ENCODE measurements around the gene CADM2.

CADM2 gene

DNA sequence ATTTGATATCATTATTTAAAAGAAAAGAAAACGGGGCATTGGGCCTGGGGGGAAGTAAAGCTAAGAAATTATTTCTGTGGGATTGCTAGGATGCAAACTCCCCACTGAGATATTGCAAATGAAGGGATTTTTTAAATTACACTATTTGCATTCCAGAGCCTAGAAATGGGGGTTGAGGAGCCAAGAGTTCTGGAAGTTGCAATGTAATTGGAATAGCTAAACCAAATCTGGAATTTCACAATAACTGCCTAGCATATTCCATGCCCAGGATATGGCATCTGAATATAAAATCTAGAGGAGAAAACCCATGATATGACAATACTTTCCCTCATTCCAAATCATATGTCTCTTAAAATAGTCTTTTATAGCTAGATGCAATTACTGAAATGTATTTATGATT lies 93.0 kb downstream of the CADM2 start:
- H3K9ac ChIP-seq (ENCODE audit: low read length in 5 of 5), result no peak overlapping the region
- no peaks in the 10 kb centered on the region for H3K4me1 ChIP-seq (ENCODE audit: control insufficient read depth in 5 of 5, insufficient read depth in 5 of 5, low read length in 5 of 5)
- no peaks in the 10 kb centered on the region for H3K9me3 ChIP-seq (ENCODE audit: control insufficient read depth in 5 of 5, low read length in 5 of 5)
- no peaks in the 10 kb centered on the region for H3K36me3 ChIP-seq (ENCODE audit: control insufficient read depth in 5 of 5, insufficient read depth in 5 of 5, low read length in 5 of 5)
- H3K4me3 ChIP-seq (ENCODE audit: low read depth in 1 of 5, low read length in 5 of 5), result no peak overlapping the region
- no peak overlapping the region for H3K27ac ChIP-seq (ENCODE audit: low read depth, low read length)
- H3K27me3 ChIP-seq (ENCODE audit: control insufficient read depth in 5 of 5, insufficient read depth in 4 of 5, low read length in 5 of 5), result no peaks in the 10 kb centered on the region

DNA sequence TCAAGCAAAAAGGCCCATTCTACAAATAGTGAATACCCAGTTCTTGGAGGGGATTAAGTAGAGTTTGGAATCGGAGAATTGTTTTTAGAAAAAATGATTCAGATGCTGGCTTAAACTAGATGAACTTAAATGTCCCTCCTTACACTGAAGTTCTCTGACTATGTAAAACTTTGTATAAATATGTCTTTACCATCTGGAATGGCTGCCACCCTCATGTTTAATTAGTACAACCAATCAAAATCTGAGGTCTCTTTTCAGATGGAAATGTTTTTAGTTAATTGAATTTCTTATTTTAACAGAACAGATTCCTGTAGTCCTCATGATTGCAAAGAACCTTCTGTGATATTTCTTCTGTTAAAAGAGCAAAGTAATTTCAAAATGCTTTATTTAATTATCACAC lies 94.8 kb downstream of the CADM2 start:
- Histone ChIP-seq H3K9me3 (ENCODE audit: control insufficient read depth in 5 of 5, low read length in 5 of 5) (no peaks in the 10 kb centered on the region), H3K4me3 (ENCODE audit: low read depth in 1 of 5, low read length in 5 of 5) (no peak overlapping the region), H3K27me3 (ENCODE audit: control insufficient read depth in 5 of 5, insufficient read depth in 4 of 5, low read length in 5 of 5) (no peaks in the 10 kb centered on the region), H3K27ac (ENCODE audit: low read depth, low read length) (no peak overlapping the region), H3K4me1 (ENCODE audit: control insufficient read depth in 5 of 5, insufficient read depth in 5 of 5, low read length in 5 of 5) (no peaks in the 10 kb centered on the region), H3K9ac (ENCODE audit: low read length in 5 of 5) (no peak overlapping the region), H3K36me3 (ENCODE audit: control insufficient read depth in 5 of 5, insufficient read depth in 5 of 5, low read length in 5 of 5) (no peaks in the 10 kb centered on the region)

- Histone ChIP-seq H3K27ac (ENCODE audit: low read depth, low read length) (no peak overlapping the region), H3K9me3 (ENCODE audit: control insufficient read depth in 5 of 5, low read length in 5 of 5) (no peaks in the 10 kb centered on the region), H3K27me3 (ENCODE audit: control insufficient read depth in 5 of 5, insufficient read depth in 4 of 5, low read length in 5 of 5) (no peaks in the 10 kb centered on the region), H3K9ac (ENCODE audit: low read length in 5 of 5) (no peak overlapping the region), H3K4me1 (ENCODE audit: control insufficient read depth in 5 of 5, insufficient read depth in 5 of 5, low read length in 5 of 5) (no peaks in the 10 kb centered on the region), H3K4me3 (ENCODE audit: low read depth in 1 of 5, low read length in 5 of 5) (no peak overlapping the region), H3K36me3 (ENCODE audit: control insufficient read depth in 5 of 5, insufficient read depth in 5 of 5, low read length in 5 of 5) (no peaks in the 10 kb centered on the region)
Measured at GRCh38 chr3:85054579-85054978, 95.8 kb downstream of the CADM2 start.

DNA sequence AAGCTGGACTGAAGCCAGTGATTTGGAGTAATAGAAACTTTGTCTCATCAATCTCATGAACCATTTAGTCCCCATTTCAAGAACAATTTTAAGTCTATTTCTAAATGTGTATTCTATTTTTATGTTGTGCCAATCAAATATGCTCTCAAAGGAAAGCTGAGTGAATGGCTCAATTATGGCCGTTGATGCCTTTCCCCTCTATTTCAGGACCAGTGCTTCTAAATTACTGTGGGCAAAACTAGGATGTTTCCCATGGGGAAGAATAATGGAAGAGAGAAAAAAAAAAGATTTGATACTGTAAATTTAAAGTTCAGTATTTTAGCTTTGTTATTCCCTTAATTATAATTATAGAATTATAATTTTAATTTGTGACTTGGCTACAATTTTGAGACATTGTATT lies 110.1 kb downstream of the CADM2 start:
- no peaks in the 10 kb centered on the region for H3K4me1 ChIP-seq (ENCODE audit: control insufficient read depth in 5 of 5, insufficient read depth in 5 of 5, low read length in 5 of 5)
- no peak overlapping the region for H3K27ac ChIP-seq (ENCODE audit: low read depth, low read length)
- H3K9ac ChIP-seq (ENCODE audit: low read length in 5 of 5), result no peak overlapping the region
- H3K4me3 ChIP-seq (ENCODE audit: low read depth in 1 of 5, low read length in 5 of 5), result no peak overlapping the region
- H3K27me3 ChIP-seq (ENCODE audit: control insufficient read depth in 5 of 5, insufficient read depth in 4 of 5, low read length in 5 of 5), result no peaks in the 10 kb centered on the region
- H3K9me3 ChIP-seq (ENCODE audit: control insufficient read depth in 5 of 5, low read length in 5 of 5), result no peaks in the 10 kb centered on the region
- H3K36me3 ChIP-seq (ENCODE audit: control insufficient read depth in 5 of 5, insufficient read depth in 5 of 5, low read length in 5 of 5), result no peaks in the 10 kb centered on the region

DNA sequence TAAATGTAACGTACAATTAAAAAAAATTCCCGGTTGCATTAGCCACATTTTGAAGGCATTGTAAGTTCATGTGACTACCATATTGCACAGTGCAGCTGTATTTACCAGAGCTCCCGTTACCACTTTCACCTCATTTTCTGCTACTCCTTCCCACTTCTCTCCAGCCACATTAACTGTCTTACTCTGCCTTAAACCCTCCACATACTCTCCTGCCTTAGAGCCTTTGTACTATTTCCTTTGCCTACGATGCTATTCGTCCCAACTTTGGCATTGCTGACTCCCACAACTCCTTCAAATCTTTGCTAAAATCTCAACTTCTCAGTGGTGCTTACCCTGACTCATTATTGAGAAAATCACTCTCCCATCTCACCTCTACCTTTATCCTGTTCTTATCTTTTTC lies 115.2 kb downstream of the CADM2 start:
- no peak overlapping the region for H3K27ac ChIP-seq (ENCODE audit: low read depth, low read length)
- H3K36me3 ChIP-seq (ENCODE audit: control insufficient read depth in 5 of 5, insufficient read depth in 5 of 5, low read length in 5 of 5), result no peaks in the 10 kb centered on the region
- H3K9ac ChIP-seq (ENCODE audit: low read length in 5 of 5), result no peak overlapping the region
- H3K9me3 ChIP-seq (ENCODE audit: control insufficient read depth in 5 of 5, low read length in 5 of 5), result no peaks in the 10 kb centered on the region
- no peaks in the 10 kb centered on the region for H3K27me3 ChIP-seq (ENCODE audit: control insufficient read depth in 5 of 5, insufficient read depth in 4 of 5, low read length in 5 of 5)
- no peak overlapping the region for H3K4me3 ChIP-seq (ENCODE audit: low read depth in 1 of 5, low read length in 5 of 5)
- H3K4me1 ChIP-seq (ENCODE audit: control insufficient read depth in 5 of 5, insufficient read depth in 5 of 5, low read length in 5 of 5), result no peaks in the 10 kb centered on the region

- H3K9ac ChIP-seq (ENCODE audit: low read length in 5 of 5), result no peak overlapping the region
- H3K27me3 ChIP-seq (ENCODE audit: control insufficient read depth in 5 of 5, insufficient read depth in 4 of 5, low read length in 5 of 5), result no peaks in the 10 kb centered on the region
- no peaks in the 10 kb centered on the region for H3K36me3 ChIP-seq (ENCODE audit: control insufficient read depth in 5 of 5, insufficient read depth in 5 of 5, low read length in 5 of 5)
- H3K9me3 ChIP-seq (ENCODE audit: control insufficient read depth in 5 of 5, low read length in 5 of 5), result no peaks in the 10 kb centered on the region
- no peak overlapping the region for H3K4me3 ChIP-seq (ENCODE audit: low read depth in 1 of 5, low read length in 5 of 5)
- H3K4me1 ChIP-seq (ENCODE audit: control insufficient read depth in 5 of 5, insufficient read depth in 5 of 5, low read length in 5 of 5), result no peaks in the 10 kb centered on the region
- H3K27ac ChIP-seq (ENCODE audit: low read depth, low read length), result no peak overlapping the region
Measured at GRCh38 chr3:85075663-85076062, 116.9 kb downstream of the CADM2 start.

- no peaks in the 10 kb centered on the region for H3K9me3 ChIP-seq (ENCODE audit: control insufficient read depth in 5 of 5, low read length in 5 of 5)
- no peaks in the 10 kb centered on the region for H3K27me3 ChIP-seq (ENCODE audit: control insufficient read depth in 5 of 5, insufficient read depth in 4 of 5, low read length in 5 of 5)
- no peak overlapping the region for H3K27ac ChIP-seq (ENCODE audit: low read depth, low read length)
- H3K9ac ChIP-seq (ENCODE audit: low read length in 5 of 5), result no peak overlapping the region
- H3K4me3 ChIP-seq (ENCODE audit: low read depth in 1 of 5, low read length in 5 of 5), result no peak overlapping the region
- H3K36me3 ChIP-seq (ENCODE audit: control insufficient read depth in 5 of 5, insufficient read depth in 5 of 5, low read length in 5 of 5), result no peaks in the 10 kb centered on the region
- H3K4me1 ChIP-seq (ENCODE audit: control insufficient read depth in 5 of 5, insufficient read depth in 5 of 5, low read length in 5 of 5), result peaks cover 0 to 6% (median 1%) of the 10 kb centered on the region in 5 donors
Measured at GRCh38 chr3:85077018-85077417, 118.2 kb downstream of the CADM2 start.

DNA sequence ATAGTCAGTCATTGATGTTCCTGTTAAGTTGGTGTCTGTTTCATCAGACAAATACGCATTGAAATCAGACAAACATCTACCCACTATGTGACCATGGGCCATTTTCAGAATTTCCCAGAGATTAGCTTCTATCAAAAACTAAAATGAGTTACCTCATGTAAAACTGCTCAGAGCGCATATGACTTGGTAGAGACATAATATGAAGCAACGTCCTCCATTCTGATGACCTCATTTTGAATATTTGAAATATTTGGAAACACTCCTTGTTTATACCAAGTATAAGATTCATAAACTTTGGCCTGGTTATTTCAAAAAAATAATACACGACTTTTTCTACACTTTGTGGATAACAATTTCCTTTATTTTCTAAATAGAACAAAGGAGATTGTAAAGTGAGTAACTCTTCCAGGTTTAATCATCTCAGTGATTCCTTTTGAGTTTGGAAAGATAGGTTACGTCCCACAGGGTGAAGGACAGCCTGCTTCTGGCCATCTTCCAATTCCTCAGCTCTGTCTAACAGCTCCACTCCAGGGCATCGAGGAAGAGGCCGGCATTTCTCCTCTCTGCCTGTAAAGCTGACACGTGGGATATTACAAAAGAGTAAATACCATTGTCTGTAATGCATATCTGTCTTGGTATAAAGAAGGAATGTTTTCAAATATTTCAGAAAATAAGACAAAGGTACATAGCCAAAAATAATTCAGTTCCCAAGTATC lies 122.6 kb downstream of the CADM2 start:
- peak overlapping the region in 2 of 5 donors; percentile 9 to 21 for H3K9ac ChIP-seq (ENCODE audit: low read length in 5 of 5)
- peak overlapping the region; percentile 43 for H3K27ac ChIP-seq (ENCODE audit: low read depth, low read length)
- H3K36me3 ChIP-seq (ENCODE audit: control insufficient read depth in 5 of 5, insufficient read depth in 5 of 5, low read length in 5 of 5), result no peaks in the 10 kb centered on the region
- no peaks in the 10 kb centered on the region for H3K27me3 ChIP-seq (ENCODE audit: control insufficient read depth in 5 of 5, insufficient read depth in 4 of 5, low read length in 5 of 5)
- H3K9me3 ChIP-seq (ENCODE audit: control insufficient read depth in 5 of 5, low read length in 5 of 5), result no peaks in the 10 kb centered on the region
- H3K4me1 ChIP-seq (ENCODE audit: control insufficient read depth in 5 of 5, insufficient read depth in 5 of 5, low read length in 5 of 5), result peaks cover 0 to 8% (median 4%) of the 10 kb centered on the region in 5 donors
- no peak overlapping the region for H3K4me3 ChIP-seq (ENCODE audit: low read depth in 1 of 5, low read length in 5 of 5)

DNA sequence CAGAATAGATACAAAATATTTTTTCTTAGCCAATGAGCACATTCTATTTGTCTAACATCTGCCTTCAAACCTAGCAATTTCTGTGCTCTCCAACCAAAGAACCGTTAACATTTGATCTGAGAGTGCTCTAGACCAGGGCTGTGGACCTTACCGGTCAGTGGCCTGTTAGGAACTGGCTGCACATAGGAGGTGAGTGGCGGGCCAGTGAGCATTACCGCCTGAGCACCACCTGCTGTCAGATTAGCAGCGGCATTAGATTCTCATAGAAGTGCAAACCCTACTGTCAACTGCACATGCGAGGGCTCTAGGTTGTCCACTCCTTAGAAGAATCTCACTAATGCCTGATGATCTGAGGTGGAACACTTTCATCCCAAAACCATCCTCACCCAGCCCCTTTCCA lies 131.7 kb downstream of the CADM2 start:
- no peaks in the 10 kb centered on the region for H3K9me3 ChIP-seq (ENCODE audit: control insufficient read depth in 5 of 5, low read length in 5 of 5)
- no peak overlapping the region for H3K4me3 ChIP-seq (ENCODE audit: low read depth in 1 of 5, low read length in 5 of 5)
- H3K36me3 ChIP-seq (ENCODE audit: control insufficient read depth in 5 of 5, insufficient read depth in 5 of 5, low read length in 5 of 5), result no peaks in the 10 kb centered on the region
- H3K27ac ChIP-seq (ENCODE audit: low read depth, low read length), result no peak overlapping the region
- H3K9ac ChIP-seq (ENCODE audit: low read length in 5 of 5), result no peak overlapping the region
- H3K27me3 ChIP-seq (ENCODE audit: control insufficient read depth in 5 of 5, insufficient read depth in 4 of 5, low read length in 5 of 5), result no peaks in the 10 kb centered on the region
- peaks cover 0 to 14% (median 0%) of the 10 kb centered on the region in 5 donors for H3K4me1 ChIP-seq (ENCODE audit: control insufficient read depth in 5 of 5, insufficient read depth in 5 of 5, low read length in 5 of 5)

GRCh38 chr3:85100316-85100715 lies 141.5 kb downstream of the CADM2 start:
- Histone ChIP-seq H3K9ac (ENCODE audit: low read length in 5 of 5) (no peak overlapping the region), H3K27ac (ENCODE audit: low read depth, low read length) (no peak overlapping the region), H3K4me1 (ENCODE audit: control insufficient read depth in 5 of 5, insufficient read depth in 5 of 5, low read length in 5 of 5) (no peaks in the 10 kb centered on the region), H3K4me3 (ENCODE audit: low read depth in 1 of 5, low read length in 5 of 5) (no peak overlapping the region), H3K27me3 (ENCODE audit: control insufficient read depth in 5 of 5, insufficient read depth in 4 of 5, low read length in 5 of 5) (no peaks in the 10 kb centered on the region), H3K36me3 (ENCODE audit: control insufficient read depth in 5 of 5, insufficient read depth in 5 of 5, low read length in 5 of 5) (no peaks in the 10 kb centered on the region), H3K9me3 (ENCODE audit: control insufficient read depth in 5 of 5, low read length in 5 of 5) (peaks cover 0 to 5% (median 0%) of the 10 kb centered on the region in 5 donors)

Data from subcutaneous abdominal adipose tissue (tissue), 5 donors.